ENCODE measurements around the gene ASPDH. TPM values are rescaled to one million over a fixed set of nuclear protein-coding genes. Genes with fewer than 3 reads are reported as not detected.
A peak's percentile ranks its signal among the peaks of the same experiment; 100 is the strongest.

Gene ASPDH
- total RNA-seq, 1 experiment from 2014 or later: not detected

DNA sequence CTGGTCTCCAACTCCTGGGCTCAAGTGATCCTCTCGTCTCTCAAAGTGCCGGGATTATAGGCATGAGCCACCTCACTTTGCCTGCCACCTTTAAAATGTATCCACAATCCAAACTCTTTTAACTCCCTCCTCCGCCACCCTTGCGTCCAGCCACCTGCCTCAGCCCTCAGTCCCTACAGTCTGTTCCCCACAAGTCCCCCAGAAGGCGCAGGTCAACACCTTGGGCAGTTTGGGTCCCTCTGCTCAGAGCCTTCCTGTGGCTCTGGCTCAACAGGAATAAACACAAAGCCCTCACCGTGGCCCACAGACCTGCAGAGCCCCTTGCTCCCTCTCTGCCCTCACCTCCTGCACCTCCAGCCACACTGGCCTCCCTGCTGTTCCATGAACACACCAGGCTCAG, 44.9 kb downstream of the ASPDH start:
- no peak for DNase-seq
- no peaks in the 10 kb centered on the region for H3K4me1 ChIP-seq (ENCODE audit: insufficient read depth, low read length)
- no peak overlapping the region for H2BK5ac ChIP-seq (ENCODE audit: insufficient read length, low read length)
- H3K18ac ChIP-seq (ENCODE audit: insufficient read length, low read depth, low read length): no peak overlapping the region
- H3K14ac ChIP-seq (ENCODE audit: insufficient read depth, low read length): no peak overlapping the region
- no peak overlapping the region for H4K8ac ChIP-seq (replicated peaks; ENCODE audit: insufficient read length, low read depth, low read length)
- Mint-ChIP-seq H3K4me3 (no peak overlapping the region; a peak in 1 of 5 replicates), H3K4me1 (peaks cover 7 to 8% of the 10 kb centered on the region in 2 experiments), H3K9me3 (no peaks in the 10 kb centered on the region), H3K27me3 (ENCODE audit: low read depth) (peaks cover 9% of the 10 kb centered on the region), H3K27ac (peak overlapping the region in 1 of 3 experiments; percentile 75; a peak in 1 of 7 replicates), H3K36me3 (ENCODE audit: insufficient read depth in 1 of 3, low read depth in 3 of 3) (no peaks in the 10 kb centered on the region; a peak in 1 of 7 replicates)
- H2AK5ac ChIP-seq (ENCODE audit: insufficient read length, low read length): no peak overlapping the region
- H3K27ac ChIP-seq (ENCODE audit: insufficient read length, low read depth, low read length): no peak overlapping the region
- no peak overlapping the region for H3K4ac ChIP-seq (ENCODE audit: low read depth, low read length)
- no peak overlapping the region for H3T11ph ChIP-seq (ENCODE audit: low read length)
- no peak overlapping the region for H2AFZ ChIP-seq (ENCODE audit: low read length)
- no peaks in the 10 kb centered on the region for H3K23me2 ChIP-seq (ENCODE audit: insufficient read length, low read depth, low read length, poor library complexity, severe bottlenecking)
- H3K27me3 ChIP-seq (ENCODE audit: insufficient read depth, low read length): no peaks in the 10 kb centered on the region
- no peak overlapping the region for H3K9ac ChIP-seq (ENCODE audit: extremely low read depth, insufficient read length, low read length)
- no peak overlapping the region for H3K4me2 ChIP-seq (ENCODE audit: insufficient read depth, insufficient read length, low read length)
- no peak overlapping the region for H4K5ac ChIP-seq (ENCODE audit: insufficient read length, low read depth, low read length)
- no peak overlapping the region for H3K23ac ChIP-seq (ENCODE audit: insufficient read length, low read depth, low read length)
- no CpG with 5 or more reads among the region's 6 CpGs for WGBS (ENCODE audit: extremely low coverage, insufficient read length, low lambda C conversion rate)
- no peak overlapping the region for H2BK12ac ChIP-seq (ENCODE audit: insufficient read length, low read depth, low read length)
- H4K20me1 ChIP-seq (ENCODE audit: control insufficient read depth, insufficient read depth, insufficient read length): no peaks in the 10 kb centered on the region
- no peaks in the 10 kb centered on the region for H3K9me3 ChIP-seq (ENCODE audit: control insufficient read depth, low read depth, low read length)
- no peak overlapping the region for H4K91ac ChIP-seq (ENCODE audit: insufficient read length, low read depth, low read length)
- no peak overlapping the region for H2BK15ac ChIP-seq (ENCODE audit: low read depth, low read length)
- no peaks in the 10 kb centered on the region for H3K79me1 ChIP-seq (ENCODE audit: insufficient read depth, low read depth, low read length, poor library complexity, severe bottlenecking)
- no peaks in the 10 kb centered on the region for H3K79me2 ChIP-seq (ENCODE audit: insufficient read depth, low read length)
- H2BK20ac ChIP-seq (ENCODE audit: low read depth, low read length, poor library complexity, severe bottlenecking): no peak overlapping the region
- H2BK120ac ChIP-seq (ENCODE audit: low read depth, low read length, poor library complexity, severe bottlenecking): no peak overlapping the region
- TF ChIP-seq, protein P1, sequence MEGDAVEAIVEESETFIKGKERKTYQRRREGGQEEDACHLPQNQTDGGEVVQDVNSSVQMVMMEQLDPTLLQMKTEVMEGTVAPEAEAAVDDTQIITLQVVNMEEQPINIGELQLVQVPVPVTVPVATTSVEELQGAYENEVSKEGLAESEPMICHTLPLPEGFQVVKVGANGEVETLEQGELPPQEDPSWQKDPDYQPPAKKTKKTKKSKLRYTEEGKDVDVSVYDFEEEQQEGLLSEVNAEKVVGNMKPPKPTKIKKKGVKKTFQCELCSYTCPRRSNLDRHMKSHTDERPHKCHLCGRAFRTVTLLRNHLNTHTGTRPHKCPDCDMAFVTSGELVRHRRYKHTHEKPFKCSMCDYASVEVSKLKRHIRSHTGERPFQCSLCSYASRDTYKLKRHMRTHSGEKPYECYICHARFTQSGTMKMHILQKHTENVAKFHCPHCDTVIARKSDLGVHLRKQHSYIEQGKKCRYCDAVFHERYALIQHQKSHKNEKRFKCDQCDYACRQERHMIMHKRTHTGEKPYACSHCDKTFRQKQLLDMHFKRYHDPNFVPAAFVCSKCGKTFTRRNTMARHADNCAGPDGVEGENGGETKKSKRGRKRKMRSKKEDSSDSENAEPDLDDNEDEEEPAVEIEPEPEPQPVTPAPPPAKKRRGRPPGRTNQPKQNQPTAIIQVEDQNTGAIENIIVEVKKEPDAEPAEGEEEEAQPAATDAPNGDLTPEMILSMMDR (conservative IDR thresholded peaks at IDR 0.05): no peak
- H3K56ac ChIP-seq (ENCODE audit: insufficient read length, low read depth, low read length): no peak overlapping the region
